Hepatocyte (in vitro differentiated cells): ENCODE data around the gene KCNA10.

Experiments used
- EZH2phosphoT487 ChIP-seq: fragments of 200-600 bp; sonication (generic); IDR thresholded peaks from one replicate; pipeline ENCODE4 v1.6.1; 2018; ENCODE audit warnings: antibody characterized with exemption, mild to moderate bottlenecking, low read depth, moderate library complexity; ENCODE audit not compliant: unreplicated experiment, severe bottlenecking
- TF ChIP-seq, protein P1 (sequence below): fragments of 200-600 bp; sonication (generic); IDR thresholded peaks from 2 replicates; pipeline ENCODE4 v1.5.1; 2016; ENCODE audit warnings: antibody characterized with exemption, mild to moderate bottlenecking; ENCODE audit not compliant: poor library complexity

DNA sequence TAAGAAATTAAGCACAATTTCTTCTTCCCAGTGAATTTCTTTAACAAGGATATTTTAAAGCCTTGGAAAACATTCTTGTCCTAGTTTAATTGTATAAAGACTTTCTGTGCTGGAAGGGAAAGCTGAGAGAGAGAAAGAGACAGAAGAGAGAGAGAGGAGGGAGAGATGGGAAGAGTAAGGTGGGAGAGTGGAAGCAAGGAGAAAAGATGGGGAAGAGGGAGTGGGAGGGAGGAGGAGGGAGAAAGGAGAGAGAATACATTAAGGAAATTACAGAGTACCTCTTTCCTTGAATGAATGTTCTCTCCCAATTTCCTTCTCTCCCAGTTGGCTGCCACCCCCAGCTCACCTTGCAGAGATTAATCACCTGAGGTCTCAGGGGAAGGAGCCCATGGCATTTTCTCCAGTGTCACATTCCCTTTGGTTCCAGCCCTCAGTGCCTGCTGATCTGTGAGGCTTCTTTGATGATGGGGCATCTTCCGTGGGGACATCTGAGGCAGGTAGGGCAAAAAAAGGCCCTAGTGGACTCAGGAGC is 32.4 kb upstream of the KCNA10 start:
- TF ChIP-seq EZH2phosphoT487: no peak
- TF ChIP-seq, protein P1, sequence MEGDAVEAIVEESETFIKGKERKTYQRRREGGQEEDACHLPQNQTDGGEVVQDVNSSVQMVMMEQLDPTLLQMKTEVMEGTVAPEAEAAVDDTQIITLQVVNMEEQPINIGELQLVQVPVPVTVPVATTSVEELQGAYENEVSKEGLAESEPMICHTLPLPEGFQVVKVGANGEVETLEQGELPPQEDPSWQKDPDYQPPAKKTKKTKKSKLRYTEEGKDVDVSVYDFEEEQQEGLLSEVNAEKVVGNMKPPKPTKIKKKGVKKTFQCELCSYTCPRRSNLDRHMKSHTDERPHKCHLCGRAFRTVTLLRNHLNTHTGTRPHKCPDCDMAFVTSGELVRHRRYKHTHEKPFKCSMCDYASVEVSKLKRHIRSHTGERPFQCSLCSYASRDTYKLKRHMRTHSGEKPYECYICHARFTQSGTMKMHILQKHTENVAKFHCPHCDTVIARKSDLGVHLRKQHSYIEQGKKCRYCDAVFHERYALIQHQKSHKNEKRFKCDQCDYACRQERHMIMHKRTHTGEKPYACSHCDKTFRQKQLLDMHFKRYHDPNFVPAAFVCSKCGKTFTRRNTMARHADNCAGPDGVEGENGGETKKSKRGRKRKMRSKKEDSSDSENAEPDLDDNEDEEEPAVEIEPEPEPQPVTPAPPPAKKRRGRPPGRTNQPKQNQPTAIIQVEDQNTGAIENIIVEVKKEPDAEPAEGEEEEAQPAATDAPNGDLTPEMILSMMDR: no peak
